Activated CD4-positive, alpha-beta T cell treated with anti-CD3 and anti-CD28 coated beads, Interleukin-2, Interleukin-4, amounts not matched to agents 100 ng/mL and 50 ng/mL, durations not matched to agents 16 hours and 8 hours (primary cell): ENCODE data around the gene MSRB3.
"Not testable (repeated sequence)": the region's sequence is repeated elsewhere in the genome, so short reads cannot be mapped to it uniquely, and the experiment has no call there.

ENCODE experiments used
- DNase-seq: peaks from one replicate; pipeline ENCODE4 v3.0.0-alpha.2; 2020; ENCODE audit warnings: low spot score

Gene MSRB3

DNA sequence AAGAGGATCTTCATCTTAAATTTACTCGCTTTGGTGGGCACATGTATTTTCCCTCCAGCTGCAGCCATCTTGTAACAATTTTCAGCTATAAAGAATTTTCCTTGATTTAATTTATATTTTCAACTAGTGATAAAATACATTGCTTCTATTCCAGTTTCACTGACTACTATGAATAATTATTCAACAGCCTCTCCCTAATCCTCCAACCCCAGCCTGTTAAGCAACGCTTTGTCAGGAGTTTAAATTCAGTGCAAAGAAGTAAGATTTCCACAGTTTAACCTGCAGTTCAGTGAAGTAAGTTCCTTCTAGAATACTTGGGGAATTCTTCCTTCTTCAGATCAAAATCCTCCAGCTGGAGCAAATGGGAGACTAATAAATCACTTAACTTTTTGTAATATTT lies 180.2 kb downstream of the MSRB3 start:
- DNase-seq, result no peak

DNA sequence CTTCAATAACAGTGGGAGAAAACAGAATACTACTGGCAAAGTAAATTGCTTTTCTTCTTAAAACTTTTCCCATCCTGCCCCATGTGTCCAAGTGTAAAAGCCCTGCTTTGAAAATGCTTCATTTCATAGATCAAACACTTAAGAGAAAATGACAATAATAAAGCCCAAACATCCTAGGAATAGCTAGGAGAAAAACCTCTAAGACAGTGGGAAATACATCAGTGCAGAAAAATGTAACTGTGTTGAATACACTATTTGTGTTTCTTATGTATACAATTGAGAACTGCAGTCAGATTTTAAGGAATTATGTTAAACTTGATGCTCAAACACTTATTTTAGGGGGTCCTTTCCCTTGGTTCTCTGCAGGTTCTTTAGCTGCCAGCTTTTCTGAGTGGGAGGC lies 181.1 kb downstream of the MSRB3 start:
- no peak for DNase-seq

DNA sequence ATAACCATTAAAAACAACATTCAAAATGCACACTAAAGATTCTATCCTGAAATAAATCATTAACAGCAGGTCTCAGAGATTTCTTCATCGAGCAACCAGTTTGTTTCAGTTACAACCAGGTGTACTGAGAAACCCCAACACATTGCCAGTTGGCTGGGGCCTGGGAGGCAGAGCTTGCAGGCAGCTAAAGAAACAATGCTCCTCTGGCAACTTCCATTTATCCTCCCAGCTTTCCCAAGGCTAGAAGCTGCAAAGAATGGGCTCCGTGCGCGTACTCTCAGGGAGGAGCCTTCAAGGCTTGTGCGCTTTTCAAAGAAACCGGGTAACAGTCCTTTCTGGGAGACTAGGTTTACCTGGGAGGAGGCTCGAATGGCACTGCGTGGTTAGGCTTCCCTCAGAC lies 181.6 kb downstream of the MSRB3 start:
- no peak for DNase-seq

DNA sequence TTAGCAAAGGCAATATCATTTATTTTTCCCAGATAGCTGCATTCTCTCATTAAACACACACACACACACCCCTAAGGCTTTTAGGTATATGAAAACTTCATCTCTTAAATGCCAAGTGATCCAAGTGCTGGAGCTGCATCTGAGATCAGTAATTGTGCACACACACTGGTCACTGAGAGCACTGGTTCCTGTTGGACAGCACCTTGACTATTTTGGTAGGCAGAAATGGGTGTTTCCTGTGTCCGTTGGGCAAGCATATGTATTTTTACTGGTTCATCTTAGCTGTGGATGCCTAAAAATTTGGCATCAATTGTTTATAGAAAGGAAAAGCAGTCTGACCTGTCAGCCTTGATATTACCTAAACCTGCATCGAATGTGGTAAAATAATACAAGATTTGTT lies 182.5 kb downstream of the MSRB3 start:
- no peak for DNase-seq

DNA sequence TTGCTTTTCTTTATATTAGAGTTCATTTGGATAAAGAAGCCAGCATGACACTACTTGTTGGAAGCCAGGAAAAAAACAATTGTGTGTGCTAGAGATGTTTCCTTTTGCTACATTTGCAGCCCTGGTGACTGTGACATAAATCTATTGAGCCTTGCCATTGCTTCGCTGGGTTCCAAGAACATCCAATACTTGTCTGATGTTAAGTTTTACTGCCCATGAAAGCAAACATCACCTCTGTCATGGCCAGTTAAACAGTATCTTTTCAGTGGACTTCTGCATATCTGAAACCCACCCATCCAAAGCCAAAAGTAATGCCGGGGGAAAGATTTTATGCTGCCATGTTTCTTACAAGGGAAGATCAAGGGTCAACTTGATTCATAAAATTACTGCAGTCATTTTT lies 184.0 kb downstream of the MSRB3 start:
- no peak for DNase-seq

DNA sequence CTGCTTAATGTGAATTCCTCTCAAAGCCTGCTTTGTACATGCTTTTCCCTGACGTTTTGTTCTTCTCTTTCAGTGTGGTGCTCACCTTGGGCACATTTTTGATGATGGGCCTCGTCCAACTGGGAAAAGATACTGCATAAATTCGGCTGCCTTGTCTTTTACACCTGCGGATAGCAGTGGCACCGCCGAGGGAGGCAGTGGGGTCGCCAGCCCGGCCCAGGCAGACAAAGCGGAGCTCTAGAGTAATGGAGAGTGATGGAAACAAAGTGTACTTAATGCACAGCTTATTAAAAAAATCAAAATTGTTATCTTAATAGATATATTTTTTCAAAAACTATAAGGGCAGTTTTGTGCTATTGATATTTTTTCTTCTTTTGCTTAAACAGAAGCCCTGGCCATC lies 184.6 kb downstream of the MSRB3 start:
- DNase-seq, result no peak

DNA sequence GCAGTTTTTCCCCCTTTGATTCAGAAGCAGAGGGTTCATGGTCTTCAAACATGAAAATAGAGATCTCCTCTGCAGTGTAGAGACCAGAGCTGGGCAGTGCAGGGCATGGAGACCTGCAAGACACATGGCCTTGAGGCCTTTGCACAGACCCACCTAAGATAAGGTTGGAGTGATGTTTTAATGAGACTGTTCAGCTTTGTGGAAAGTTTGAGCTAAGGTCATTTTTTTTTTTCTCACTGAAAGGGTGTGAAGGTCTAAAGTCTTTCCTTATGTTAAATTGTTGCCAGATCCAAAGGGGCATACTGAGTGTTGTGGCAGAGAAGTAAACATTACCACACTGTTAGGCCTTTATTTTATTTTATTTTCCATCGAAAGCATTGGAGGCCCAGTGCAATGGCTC lies 185.1 kb downstream of the MSRB3 start:
- DNase-seq, result no peak

DNA sequence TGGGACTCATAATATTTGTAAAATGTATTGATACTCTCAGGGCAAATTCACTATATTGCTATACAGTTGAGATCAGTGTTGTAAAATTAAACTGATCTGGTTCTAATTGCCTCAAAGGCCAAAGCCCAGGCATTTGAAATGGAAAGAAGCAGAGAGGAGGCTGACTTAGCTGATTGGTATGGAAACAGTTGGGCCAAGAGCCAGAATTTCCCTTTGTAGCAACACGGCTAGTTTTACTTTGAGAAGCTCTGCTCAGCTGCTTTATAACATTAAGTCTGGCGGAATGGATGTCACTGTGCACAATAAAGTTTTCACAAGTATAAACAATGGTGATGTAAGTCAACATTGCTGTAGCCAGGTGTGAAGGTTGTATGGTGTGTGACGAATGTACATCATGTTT lies 186.4 kb downstream of the MSRB3 start:
- DNase-seq, result no peak

DNA sequence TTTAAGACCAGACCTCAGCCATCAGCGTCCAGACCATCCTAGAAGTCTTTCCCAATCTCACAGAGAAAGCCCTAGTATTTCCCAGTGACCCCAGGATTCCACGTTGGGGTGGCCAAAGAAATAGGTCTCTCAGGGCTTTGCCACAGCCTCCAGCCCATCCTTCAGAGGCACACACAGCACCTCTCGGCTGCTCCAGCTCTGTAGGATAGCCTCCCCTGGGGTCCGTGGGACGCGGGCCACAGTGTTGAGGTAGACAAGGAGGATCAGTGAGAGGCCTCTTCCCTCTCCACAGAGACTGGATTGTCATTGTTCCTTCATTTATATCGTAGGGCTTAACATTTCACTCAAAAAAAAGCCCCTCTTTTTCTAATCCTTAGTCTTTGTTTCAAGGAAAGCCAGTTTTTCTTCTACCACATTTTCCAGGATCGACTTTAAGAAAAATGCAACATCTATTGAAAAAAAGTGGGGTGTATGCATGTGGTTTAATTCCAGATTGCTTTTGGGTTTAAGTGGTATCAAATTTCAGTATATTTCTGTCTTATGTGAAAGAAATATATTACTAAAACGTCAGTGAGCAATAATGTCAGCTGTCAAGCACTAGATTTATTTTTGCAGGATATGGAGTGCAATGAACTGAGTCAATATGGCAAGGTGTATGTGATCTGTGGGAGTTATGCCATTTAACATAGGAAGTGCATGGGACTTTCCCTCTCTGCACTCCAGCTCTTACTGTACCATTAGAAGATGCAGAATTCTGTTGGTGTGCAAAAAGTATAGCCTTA lies 187.5 kb downstream of the MSRB3 start:
- DNase-seq, result no peak

DNA sequence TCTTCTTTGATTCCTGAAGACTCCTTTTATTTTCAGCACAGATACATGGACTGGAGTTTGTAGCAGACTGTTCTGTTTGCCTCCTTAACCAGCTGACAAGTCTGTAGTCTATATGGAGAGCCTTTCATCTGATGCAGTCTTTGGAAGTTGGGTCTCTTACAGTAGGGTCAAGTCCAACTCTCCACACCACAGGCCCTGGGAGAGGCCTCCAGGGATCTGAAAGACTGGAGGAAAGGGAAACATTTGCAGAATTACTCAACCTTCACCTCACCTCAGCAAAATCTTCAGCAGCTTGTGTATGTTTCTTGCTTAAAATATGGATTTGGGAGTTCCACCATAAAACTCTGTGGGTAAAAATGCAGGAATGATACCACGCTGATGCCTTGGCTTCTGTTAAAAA lies 188.4 kb downstream of the MSRB3 start:
- no peak for DNase-seq

DNA sequence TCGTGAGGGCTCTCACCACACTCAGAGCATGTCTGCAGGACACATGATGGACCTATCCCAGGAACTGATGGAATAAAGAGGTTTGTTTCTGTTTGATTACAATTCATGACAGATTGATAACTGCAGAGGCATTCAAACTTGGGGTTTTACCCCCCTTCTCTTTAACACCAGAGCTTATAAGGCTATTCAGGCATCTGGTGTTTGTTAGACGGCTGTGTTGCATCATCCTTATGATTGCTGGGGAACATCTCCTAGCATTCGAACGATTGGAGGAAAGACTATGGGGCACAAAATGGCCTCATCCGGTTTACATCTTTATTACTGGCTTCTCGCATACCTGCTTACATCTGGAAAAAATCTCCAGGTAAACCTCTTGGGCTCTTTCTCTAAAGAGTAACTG lies 191.8 kb downstream of the MSRB3 start:
- DNase-seq, result no peak

DNA sequence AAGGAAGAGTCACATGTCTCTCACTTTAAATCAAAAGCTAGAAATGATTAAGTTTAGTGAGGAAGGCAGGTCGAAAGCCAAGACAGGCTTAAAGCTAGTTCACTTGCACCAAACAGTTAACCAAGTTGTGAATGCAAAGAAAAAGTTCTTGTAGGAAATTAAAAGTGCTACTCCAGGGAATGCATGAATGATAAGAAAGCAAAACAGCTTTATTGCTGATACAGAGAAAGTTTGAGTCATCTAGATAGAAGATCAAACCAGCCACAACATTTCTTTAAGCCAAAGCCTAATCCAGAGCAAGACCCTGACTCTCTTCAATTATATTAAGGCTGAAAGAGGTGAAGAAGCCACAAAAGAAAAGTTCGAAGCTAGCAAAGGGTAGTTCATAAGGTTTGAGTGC lies 193.6 kb downstream of the MSRB3 start:
- DNase-seq, result no peak

DNA sequence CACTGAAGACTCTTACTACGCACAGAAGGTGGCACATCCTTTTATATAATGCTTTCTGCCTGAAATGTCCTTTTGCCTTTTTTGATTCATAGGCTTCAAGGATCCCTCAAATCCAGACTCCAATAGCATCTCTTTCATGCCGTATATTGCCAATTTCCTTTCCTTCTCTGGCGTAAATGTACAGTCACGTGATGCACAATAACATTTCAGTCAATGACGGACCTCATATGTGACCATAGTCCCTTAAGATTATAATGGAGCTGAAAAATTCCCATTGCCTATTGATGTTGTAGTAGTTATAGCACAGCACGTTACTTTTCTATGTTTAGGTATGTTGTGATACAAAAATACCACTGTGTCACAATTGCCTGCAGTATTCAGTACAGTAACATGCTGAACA lies 196.3 kb downstream of the MSRB3 start:
- DNase-seq, result no peak

DNA sequence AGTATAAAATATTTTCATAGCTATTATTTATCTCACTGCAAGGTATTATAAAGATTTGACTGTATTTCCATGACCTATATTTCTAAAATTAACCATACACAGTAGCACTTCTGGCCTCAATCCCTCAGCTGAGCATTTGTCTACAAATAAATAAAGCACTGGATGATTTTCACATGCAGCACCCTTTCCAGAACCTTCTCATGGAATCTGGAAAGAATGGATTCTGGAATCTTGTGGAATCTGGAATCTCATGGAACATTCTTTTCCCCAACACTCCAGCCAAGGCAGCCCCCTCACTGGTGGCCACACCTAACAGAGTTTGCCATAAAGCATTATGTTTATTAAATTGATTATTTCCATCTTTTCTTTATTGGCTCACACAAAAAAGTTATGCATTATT lies 199.2 kb downstream of the MSRB3 start:
- DNase-seq, result no peak

DNA sequence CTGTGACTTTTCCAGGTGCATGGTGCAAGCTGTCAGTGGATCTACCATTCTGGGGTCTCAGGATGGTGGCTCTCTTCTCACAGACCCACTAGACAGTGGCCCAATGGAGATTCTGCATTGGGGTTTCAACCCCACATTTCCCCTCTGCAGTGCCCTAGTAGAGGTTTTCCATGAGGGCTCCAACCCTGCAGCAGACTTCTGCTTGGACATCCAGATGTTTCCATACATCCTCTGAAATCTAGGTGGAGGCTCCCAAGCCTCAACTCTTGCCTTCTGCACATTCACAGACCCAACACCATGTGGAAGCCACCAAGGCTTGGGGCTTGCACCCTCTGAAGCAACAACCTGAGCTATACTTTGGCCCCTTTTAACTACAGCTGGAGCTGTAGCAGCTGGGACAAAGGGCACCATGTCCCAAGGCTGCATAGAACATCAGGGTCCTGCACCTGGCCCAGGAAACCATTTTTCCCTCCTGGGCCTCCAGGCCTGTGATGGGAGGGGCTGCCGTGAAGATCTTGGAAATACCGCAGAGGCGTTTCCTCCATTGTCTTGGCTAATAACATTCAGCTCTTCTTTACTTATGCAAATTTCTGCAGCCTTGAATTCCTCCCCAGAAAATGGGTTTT lies 205.5 kb downstream of the MSRB3 start:
- not testable (repeated sequence) for DNase-seq

DNA sequence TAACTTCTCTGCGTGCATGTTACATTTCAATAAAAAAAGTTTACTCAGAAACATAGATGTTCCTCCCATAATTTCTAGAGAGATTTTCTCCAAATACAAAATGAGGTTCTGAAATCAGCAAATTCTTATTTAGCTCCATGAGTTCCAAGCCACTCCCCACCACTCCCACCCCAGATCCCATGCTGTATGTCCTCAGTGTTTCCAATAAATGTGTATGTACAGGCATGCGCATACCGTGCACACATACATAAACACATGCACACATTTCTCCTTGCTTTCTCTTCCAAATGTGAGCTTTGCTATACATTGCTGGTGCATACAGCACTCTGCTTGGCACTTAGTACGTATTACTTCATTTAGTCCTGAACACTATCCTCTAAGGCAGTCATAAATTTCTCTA lies 209.7 kb downstream of the MSRB3 start:
- DNase-seq, result no peak

DNA sequence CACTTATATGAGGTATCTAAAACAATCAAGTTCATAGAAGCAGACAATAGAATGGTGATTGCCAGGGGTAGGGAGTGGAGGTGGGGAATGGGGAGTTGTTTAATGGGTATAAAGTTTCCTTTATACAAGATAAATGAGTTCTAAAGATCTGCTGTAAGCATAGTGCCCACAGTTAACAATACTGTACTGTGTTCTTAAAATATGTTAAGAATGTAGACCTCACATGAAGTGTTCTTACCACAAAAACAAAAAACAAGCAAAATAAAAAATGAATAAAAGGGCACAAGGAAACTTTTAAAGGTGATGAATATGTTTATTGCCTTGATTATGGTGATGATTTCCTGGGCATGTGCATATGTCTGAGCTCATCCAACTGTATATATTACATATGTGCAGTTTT lies 211.8 kb downstream of the MSRB3 start:
- DNase-seq, result no peak

DNA sequence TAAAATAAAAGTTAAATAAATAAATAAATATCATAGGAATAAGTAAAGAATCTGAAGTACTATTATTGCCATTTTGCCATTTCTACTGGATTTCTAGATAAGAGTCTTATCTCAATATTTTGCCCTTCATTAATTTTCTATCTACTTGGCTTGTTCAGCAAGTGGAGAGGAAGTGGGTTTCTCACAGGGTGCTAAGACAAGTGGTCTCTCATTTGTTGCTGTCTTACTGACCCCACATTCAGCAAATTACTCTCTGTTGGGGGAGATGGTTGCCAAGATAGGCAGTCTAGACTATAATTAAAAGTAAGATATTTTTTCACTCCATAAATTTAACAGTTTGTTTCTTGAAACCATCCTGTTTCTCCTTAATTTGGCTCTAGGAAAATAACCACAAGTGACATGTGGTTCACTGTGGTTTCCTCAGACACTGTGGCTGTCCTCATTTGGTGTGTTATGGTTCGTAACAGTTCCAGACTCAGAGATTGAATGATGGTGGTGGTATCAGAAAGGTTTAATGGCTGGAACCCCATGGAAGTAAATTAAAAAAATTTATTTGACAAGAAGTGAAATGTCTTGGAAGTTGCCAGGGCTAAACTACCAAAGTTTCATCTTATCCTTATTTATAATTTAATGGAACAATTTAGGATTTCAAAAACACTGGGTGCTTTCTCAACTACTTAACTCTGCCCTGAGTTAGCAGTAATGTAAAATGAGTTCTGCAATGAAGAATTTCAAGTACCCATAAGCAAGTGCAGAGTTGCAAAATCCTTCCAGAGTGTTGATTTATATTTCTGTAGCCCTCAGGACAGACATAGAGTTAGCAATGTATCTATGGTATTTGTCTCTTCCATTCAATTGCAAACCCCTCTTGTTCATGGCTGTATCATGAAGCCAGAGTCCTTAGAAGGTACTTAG lies 214.8 kb downstream of the MSRB3 start:
- DNase-seq, result no peak

DNA sequence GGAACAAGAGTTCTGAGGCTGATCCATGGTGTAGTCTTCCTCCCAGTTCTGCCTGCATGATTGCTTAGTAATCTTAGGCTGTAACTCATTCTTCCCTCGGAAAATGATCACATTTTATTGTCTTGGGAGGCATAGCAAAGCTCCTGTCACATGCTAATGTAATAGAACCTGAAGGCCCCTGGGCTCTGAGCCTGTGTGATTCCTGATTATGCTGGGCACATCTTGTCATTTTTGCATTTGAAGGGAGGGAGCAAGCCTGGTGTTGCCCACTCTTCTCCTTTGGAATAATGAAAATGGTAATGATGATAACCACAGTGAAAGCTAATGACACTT lies 215.4 kb downstream of the MSRB3 start:
- DNase-seq, result no peak

DNA sequence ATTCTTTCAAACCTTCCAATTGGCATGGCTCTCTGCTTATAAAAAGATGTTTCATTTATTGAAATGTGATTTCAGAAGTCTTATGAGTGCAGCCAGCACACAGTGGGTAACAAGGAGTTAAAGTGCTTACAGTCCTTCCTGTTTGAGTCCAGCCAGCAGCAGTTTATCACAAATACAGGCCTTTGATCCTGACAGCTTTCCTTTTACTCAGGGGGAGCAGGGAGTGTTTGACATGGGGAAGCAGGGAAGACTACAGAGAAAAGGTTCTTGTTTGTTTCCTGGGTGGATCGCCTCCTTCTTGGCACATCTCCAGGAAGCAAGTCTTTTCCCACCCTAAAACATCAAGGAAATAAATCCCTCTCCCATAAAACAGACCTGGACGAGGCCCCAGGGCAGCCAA lies 216.1 kb downstream of the MSRB3 start:
- no peak for DNase-seq

DNA sequence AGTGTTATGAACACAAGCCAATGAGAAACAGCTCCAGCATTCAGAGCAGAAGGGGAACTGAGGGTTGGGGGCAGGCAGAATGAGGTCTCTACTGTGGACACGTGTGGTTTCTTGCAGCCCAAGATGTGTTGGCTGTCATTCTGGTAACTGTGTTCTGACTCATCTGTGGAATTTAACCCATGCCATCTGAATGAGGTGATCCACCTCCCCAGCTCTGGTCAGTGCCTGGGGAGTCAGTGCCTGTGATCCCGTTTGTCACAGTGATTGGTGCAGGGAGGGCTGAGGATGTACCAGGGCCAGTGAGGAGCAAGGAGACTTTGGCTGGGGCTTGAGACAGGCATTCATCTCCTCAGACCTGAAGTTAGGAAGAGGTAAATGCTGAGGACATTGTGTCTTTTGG lies 216.8 kb downstream of the MSRB3 start:
- DNase-seq, result no peak

DNA sequence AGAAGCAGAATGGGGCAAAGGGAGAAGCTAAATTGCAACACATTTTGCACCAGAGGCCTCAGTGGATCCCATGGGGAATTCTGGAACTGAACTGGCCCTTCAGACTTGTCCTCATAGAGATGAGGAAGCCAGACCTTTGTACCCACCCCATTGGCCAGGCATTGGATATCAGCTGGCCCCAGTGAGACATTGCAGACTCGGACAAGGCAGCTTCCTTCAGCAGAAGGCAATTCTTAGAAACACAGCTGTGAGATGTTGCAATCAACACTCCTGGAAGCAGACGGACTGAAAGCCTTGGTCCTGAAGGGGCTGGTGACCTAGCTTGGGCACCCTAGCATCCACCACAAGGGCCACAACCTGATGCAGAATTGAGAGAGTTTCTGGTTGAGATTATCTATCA lies 218.1 kb downstream of the MSRB3 start:
- no peak for DNase-seq

DNA sequence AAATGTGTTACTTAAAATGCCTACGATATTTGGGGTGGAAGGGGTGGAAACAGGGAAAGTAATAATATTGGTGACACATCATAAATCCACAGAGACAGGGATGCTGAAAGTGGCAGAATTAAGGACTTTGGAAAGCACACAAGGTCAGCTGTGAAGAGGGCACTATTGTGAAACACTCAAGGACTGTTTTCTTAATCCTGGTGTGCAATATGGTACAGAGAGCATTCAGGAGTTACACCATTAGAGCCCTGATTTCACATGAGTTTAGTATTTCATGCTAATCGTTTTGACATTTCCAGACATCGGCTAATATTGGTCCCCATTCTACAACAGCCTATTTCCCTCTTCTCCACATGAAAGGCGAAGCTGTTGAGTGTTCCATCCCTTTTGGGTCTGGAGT lies 219.2 kb downstream of the MSRB3 start:
- no peak for DNase-seq
